ENCODE results near the gene PDE1A.
"Not testable (repeated sequence)": the region's sequence is repeated elsewhere in the genome, so short reads cannot be mapped to it uniquely, and the experiment has no call there.

The PDE1A gene

GRCh38 chr2:182351427-182351826 lies 75.4 kb downstream of the PDE1A start:
- DNase-seq, result no peak

GRCh38 chr2:182349268-182349667 lies 77.6 kb downstream of the PDE1A start:
- DNase-seq, result no peak

GRCh38 chr2:182345384-182345783 lies 81.5 kb downstream of the PDE1A start:
- no peak for DNase-seq

- no peak for DNase-seq
These were observed 96.2 kb downstream of the PDE1A start for GRCh38 chr2:182330451-182331305.

- no peak for DNase-seq
These were observed 102.2 kb downstream of the PDE1A start for GRCh38 chr2:182324665-182325064.

GRCh38 chr2:182321096-182321495 lies 105.7 kb downstream of the PDE1A start:
- no peak for DNase-seq

GRCh38 chr2:182319556-182320505 lies 107.0 kb downstream of the PDE1A start:
- no peak for DNase-seq

- DNase-seq, result no peak
These were observed 108.2 kb downstream of the PDE1A start for GRCh38 chr2:182318466-182319220.

- no peak for DNase-seq
These were observed 109.9 kb downstream of the PDE1A start for GRCh38 chr2:182316950-182317349.

- no peak for DNase-seq
These were observed 123.9 kb downstream of the PDE1A start for GRCh38 chr2:182302972-182303371.

- DNase-seq, result no peak
These were observed 124.7 kb downstream of the PDE1A start for GRCh38 chr2:182302174-182302573.

GRCh38 chr2:182301093-182301492 lies 125.7 kb downstream of the PDE1A start:
- no peak for DNase-seq

- no peak for DNase-seq
These were observed 126.2 kb downstream of the PDE1A start for GRCh38 chr2:182300608-182301007.

- no peak for DNase-seq
These were observed 127.2 kb downstream of the PDE1A start for GRCh38 chr2:182299632-182300031.

- no peak for DNase-seq
These were observed 128.4 kb downstream of the PDE1A start for GRCh38 chr2:182298456-182298855.

GRCh38 chr2:182291296-182291695 lies 135.5 kb downstream of the PDE1A start:
- DNase-seq, result no peak

- DNase-seq, result no peak
These were observed 143.3 kb downstream of the PDE1A start for GRCh38 chr2:182283512-182283911.

- DNase-seq, result no peak
These were observed 145.6 kb downstream of the PDE1A start for GRCh38 chr2:182281276-182281675.

GRCh38 chr2:182280118-182280517 lies 146.7 kb downstream of the PDE1A start:
- DNase-seq, result peak; percentile 2

- not testable (repeated sequence) for DNase-seq
These were observed 150.2 kb downstream of the PDE1A start for GRCh38 chr2:182276662-182277061.

GRCh38 chr2:182267971-182268370 lies 158.9 kb downstream of the PDE1A start:
- no peak for DNase-seq

- DNase-seq, result no peak
These were observed 159.9 kb downstream of the PDE1A start for GRCh38 chr2:182266909-182267308.

- no peak for DNase-seq
These were observed 161.1 kb downstream of the PDE1A start for GRCh38 chr2:182265718-182266117.

All from hematopoietic multipotent progenitor cell treated with erythropoietin and hydrocortisone succinate and interleukin-3 and kit ligand, for 6 days (in vitro differentiated cells).